ENCODE results near the gene LATS1.
"Not testable (repeated sequence)": the region's sequence is repeated elsewhere in the genome, so short reads cannot be mapped to it uniquely, and the experiment has no call there.

Gene LATS1

DNA sequence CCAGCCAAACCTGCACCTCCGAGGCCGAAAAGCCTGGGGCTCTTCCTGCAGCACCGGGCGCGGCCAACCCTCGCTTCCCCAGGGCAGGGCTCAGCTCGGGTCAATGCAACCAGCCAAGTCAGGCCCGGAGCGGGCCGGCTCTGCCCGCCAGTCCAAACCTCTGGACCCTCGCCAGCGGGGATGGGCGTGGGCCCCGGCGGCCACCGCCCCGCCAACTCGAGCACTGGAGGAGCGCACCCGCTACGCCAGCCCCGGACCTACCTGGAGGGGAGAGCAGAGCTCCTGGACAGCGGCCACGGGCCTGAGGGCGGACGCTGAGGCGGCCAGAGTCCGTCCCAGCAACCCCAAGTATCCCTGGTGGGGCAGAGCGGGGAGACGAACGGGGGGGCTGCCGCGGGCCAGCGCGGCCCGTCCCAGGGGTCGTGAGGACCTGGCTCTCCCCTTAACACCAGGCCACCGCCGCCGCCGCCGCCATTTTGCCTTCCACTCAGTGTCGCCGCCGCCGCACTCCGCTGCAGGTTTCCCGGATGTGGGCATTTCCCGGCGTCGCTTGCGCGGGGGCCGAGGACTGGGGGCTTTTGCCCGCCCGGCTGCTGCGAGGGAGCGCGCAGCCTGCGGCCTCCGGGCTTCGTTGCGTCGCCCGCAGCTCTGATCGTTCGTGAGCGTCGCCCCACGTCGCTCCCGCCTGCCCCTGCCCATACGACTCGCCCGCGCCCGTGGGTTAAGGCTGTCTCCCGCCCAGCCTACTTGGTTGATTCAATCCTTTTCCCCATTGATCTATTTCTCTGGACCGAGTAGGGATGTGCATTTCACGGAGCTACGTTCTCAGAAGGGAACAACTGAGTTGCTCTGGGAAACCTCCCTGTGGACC is at the start of gene LATS1:
Gene LATS1 (minus strand): TSS at position 514 of the 871 bp plus-strand sequence. CDS start 15,975 bp downstream, outside the sequence.
- no peak for FAIRE-seq

DNA sequence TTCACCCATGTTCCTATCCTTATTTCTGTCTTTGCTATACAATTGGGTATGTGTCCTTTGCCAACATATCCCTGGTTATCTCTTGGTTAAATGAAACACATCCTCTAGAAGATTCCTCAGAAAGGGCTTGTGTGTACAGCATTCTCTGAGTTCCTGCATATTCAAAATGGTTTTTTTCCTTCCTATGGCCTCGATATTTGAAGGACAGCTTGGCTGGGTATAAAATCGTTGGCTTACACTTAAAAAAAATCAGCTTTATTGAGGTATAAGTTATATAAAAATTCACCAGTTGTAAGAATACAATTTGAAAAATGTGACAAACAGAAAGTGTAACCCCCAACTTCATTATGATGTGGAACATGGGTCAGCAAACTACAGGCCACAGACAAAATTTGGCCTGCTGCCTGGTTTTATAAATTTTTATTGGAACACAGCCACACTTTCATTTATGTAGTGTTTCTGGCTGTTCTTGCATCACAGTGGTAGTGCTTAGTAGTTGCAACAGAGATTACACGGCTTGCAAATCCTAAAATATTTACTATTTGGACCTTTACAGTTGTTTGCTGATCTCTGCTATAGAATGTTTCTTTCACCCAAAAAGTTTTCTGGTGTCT is 48.4 kb upstream of the LATS1 start:
- FAIRE-seq: no peak

DNA sequence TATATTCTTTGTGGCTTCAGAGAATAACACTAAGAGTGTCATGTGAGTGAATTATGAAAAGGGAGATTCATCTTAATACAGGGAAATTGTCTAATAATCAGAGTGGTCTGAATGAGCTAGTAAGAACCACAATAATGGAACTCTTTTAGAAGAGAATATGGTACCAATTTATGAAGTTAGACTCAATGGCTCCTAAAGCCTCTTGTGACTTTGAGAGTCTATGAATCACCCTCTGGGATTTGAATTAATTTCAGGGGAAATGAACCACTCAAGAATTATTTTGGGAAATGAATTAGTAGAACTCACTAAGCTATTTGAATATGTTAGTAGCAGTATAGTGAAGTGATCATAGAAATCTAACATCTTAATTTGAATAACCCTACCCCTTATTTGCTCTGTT is 46.0 kb upstream of the LATS1 start:
- FAIRE-seq: no peak

DNA sequence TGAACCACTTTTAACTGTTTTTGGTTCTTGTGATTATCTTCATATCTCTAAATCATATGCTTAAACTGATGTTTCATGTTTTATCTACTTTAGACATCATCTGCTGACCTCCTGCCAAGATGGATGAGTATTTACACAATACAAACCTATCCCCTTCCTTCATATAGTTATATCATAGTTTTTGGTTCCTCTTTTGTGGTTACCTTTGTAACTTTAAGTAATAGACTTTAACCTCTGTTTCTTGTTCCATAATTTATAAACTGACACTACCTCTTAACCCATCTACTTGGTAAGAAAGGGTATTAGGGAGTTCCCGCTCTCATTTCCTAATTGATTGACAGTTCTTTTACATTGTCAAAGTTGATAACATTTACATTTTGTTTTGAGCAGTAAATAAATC is 43.5 kb upstream of the LATS1 start:
- FAIRE-seq: no peak

DNA sequence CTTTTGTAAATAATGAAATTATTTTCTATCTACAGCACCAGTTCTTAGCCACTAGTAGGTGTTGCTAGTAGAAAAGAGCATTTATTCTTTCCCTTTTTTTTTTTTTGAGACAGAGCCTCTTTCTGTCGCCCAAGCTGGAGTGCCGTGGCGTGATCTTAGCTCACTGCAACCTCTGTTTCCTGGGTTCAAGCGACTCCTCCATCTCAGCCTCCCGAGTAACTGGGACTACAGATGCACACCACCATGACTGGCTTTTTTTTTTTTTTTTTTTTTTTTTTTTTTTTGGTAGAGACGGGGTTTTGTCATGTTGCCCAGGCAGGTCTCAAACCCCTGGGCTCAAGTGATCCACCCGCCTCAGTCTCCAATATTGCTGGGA is 38.3 kb upstream of the LATS1 start:
- FAIRE-seq: no peak

DNA sequence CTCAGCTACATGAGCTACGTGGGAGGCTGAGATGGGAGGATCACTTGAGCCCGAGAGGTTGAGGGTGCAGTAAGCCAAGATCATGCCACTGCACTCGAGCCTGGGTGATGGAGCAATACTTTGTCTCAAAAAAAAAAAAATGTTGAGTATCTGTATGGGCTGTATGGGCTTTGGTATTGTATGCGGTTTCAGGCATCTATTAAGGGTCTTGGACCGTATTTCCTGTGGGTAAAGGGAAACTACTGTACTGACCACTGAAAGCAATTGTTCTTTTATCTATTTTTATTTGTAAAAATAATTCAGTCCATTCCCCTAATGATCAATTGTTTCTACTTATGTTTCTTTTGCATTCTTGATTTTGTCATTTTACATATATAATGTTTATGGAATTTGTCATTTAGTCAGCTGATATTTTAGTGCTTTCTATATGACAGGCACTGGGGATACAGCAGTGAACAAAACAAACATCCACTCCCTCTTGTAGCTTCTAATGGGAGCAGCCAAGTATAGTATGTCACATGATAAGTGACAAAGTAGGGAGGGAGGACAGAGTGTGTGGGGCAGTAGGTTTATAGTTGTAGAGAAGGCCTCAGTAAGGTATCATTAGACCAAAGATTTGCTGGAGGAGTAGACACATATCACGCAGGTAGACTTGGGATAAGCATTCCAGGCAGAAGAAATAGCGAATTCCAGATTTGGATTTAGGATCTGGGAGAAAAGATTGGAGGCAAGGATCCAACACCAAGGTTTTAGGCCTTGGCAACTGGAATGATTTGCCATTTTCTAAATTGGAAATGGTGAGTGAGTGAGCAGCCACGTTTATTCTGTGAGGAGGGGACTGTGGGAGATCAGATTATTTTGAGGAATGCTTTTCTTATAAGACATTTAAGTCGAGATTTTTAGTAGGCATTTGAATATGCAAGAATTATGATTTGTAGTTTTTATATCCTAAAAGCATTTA is 37.7 kb upstream of the LATS1 start:
- no peak for FAIRE-seq

DNA sequence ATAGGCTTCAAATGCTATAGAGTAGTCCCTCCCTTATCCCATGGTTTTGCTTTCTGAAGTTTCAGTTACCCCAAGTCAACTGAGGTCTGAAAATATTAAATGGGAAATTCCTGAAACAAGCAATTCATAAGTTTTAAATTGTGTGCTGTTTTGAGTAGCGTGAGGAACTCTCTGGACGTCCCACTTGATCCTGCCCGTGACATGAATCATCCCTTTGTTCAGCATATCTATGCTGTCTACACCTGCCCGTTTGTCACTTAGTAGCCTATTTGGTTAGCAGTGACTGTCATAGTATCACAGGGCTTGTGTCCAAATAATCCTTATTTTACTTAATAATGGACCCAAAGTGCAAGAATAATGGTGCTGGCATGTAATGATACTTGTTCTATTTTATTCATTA is 36.6 kb upstream of the LATS1 start:
- no peak for FAIRE-seq

DNA sequence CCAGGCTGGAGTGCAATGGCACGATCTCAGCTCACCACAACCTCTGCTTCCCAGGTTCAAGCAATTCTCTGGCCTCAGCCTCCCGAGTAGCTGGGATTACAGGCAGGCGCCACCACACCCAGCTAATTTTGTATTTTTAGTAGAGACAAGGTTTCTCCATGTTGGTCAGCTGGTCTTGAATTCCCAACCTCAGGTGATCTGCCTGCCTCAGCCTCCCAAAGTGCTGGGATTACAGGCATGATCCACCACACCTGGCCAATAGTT is 35.4 kb upstream of the LATS1 start:
- FAIRE-seq: not testable (repeated sequence)

DNA sequence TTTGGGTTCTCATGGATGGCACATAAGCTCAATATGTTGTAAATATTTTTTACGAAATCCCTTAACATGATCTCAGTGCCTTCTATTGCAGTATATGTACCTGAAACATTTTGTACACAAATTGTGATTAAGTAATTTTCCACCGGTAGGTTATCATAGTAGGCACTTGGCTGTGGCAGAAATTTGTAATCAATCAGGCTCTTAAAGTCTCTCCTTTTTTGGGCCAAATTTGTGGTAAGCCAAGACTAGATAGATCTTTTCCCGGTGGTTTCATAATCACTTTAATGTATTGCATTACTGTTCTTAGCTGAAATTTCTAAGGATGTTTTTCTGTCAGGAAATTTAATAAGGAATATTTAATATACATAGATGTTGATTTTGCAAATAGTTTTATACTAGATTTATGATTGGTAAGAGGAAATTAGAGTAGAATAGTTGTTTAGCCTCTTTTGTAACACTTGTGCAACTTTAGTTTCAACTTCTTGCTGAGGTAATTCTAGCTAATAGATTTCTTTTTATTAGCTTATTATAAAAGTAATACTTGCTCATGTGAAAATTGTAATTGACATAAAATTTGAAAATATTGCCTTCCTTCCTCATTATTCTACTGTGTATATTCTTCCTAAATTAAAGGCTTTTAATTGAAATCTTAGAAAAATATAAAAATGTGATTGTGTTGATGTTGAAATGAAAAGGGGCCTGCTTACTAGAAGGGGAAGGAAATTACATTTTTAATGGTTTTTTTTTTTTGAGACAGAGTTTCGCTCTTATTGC is 34.9 kb upstream of the LATS1 start:
- FAIRE-seq: no peak

DNA sequence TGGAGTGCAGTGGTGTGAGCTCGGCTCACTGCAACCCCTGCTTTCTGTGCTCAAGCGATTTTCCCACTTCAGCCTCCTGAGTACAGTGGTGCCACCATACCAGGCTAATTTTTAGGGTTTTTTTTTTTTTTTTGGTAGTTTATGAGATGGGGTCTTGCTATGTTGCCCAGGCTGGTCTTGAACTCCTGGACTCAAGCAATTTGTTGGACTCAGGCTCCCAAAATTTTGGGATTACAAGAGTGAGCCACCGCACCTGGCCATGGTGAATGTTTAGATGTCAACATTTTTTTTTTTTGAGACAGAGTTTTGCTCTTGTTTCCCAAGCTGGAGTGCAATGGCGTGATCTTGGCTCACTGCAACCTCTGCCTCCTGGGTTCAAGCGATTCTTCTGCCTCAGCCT is 34.0 kb upstream of the LATS1 start:
- not testable (repeated sequence) for FAIRE-seq

DNA sequence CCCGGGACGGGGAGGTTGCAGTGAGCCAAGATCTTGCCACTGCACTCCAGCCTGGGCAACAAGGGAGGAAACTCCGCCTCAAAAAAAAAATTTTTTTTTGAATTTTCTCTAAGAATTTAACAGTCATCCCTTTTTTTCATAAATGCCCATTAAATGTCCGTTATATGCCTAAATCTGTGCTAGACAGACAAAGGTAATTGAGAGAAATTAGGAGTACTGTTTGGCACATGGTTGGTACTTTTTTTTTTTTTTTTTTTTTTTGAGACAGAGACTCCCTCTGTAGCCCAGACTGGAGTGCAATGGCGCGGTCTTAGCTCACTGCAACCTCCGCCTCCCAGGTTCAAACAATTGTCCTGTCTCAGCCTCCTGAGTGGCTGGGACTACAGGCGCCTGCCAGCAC is 33.3 kb upstream of the LATS1 start:
- FAIRE-seq: no peak

DNA sequence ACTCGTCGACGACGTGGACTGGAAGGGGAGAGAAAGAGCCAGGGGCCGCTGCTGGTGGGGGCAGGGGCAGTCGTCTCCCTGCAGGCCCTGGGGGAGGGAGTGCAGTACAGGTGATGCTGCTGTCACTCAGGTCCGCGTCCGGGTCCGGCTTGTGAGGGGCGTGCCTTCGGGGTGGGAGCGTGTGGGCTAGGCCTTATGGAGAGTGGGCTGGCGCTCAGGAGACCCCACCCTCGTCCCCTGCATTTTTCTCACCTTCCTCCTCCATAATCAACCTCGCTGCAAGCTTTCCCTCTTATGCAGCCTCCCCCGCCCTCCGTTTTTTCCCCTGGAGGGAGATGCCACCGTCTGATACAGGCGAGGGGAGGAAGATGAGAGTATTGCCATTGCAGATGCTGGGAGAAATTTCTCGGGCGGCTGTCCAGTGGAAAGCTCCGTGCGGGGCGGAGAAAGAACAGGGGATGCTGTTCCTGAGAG is 32.3 kb upstream of the LATS1 start:
- FAIRE-seq: no peak

DNA sequence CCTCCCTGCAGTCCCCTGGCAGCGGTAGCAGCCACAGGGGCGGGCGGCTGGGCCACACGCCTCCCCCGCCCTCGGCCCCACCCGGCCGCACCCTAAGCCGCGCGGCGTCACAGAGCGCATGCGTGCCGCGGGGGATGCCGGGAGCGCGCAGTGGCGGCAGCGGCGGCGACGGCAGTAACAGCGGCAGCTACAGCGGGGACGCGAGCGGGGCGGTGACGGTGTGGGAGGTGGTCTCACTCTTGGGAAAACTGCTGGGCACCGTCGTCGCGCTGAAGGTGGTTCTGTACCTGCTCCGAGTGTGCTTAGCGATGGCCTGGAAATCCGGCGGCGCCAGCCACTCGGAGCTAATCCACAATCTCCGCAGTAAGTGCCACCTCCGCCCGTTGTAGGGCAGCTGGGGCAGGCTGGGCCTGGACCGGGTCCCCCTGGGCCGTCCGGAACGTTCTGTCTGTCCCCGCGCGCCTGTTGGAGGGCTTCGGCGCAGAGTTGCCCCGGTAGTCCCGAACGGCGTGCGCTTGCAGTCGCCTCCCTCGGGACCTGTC is 31.8 kb upstream of the LATS1 start, which contains the start of gene PCMT1:
Gene PCMT1 (plus strand): TSS at position 148 of the 542 bp plus-strand sequence. CDS start 161 bp downstream, at position 309.
- no peak for FAIRE-seq

DNA sequence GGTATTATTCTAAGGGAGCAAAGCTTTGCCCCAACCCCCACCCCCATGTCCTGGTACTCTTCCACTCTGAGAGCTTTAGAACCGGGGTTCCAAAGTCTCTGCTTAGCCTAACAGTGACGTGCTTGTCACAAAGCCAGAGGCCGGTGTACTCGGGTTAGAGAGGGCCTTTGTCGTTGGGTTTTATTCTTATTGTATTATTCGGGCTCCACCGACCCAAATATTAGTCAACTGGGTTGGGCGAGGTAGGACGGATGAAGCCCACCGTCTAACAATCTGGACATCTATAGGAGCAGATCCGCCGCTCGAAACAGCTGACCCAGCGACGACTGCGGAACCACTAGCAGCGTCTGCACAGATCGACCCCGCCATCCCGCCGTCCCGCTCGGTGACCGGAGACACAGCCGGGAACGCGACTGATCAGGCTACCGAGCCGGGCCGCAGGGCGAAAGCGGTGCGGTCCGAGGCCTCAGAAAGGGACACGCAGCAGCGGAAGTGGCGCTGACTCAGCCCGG is 31.2 kb upstream of the LATS1 start:
- not testable (repeated sequence) for FAIRE-seq

DNA sequence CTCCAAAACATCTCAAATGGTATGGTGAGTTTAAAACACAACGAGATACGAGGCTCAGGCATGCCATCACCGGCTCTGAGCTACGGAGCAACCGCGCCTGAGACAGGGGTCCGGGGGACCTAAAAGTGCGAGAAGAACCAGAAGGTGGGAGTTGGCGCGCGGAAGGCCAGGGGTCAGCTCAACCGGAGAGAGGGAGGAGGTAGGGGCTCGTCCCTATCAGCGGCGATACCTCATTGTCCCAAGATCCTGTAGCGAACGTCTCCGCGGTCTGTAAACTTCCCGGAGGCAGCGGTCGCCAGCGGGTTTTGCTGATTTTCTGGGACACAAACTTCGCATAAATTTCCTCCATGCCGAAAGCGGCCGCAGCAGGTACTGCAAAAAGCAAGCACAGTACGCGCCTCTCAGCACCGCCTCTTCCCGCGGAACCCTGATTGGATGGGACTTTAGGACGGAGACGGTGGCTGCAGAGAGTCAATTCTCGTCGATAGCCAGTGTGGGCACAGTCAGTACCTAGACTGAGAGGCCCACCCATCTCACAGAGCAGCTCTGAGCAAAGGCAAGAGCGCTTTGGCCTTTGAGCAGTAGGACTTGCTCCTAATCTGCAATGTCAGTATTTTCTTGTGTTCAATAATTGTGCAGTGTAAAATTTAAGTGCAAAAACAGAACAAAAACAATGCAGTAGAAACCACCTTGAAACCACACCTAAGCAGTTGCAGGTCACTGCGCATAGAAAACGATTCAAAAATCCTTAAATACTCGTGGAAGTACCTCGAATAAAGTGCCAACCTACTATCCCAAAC is 28.4 kb upstream of the LATS1 start, which contains the start of gene NUP43:
Gene NUP43 (minus strand): TSS at position 383 of the 800 bp plus-strand sequence. CDS start 34 bp downstream, at position 349.
- FAIRE-seq: no peak

DNA sequence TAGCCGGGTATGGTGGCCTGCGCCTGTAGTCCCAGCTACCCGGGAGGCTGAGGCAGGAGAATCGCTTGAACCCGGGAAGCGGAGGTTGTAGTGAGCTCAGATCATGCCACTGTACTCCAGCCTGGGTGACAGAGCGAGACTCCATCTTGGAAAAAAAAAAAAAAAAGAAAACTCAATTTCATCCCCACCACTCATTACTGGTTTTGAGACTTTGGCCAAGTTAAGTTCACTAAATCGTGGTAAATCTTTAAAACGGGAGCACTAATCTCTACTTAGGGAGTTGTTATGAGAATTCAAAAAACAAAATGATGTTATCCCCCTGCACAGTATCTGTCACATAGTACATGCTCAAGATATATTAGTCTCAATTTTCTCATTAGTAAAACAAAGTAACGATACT is 27.4 kb upstream of the LATS1 start:
- FAIRE-seq: not testable (repeated sequence)

DNA sequence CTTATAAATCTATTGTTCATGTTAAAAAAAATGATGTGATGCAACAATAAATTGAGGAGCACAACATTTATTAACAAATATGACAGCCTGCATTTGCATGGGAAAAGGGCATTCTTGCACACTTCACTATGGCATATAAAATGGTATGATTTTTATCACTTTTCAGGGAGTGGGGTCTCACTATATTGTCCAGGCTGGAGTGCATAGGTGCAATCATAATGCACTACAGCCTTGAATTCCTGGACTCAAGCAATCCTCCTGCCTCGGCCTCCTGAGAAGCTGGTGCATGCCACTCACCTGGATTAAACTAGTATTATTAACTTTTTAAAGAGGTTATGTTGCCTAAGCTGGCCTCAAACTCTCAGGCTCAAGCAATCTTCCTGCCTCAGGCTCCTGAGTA is 17.0 kb upstream of the LATS1 start:
- FAIRE-seq: no peak

DNA sequence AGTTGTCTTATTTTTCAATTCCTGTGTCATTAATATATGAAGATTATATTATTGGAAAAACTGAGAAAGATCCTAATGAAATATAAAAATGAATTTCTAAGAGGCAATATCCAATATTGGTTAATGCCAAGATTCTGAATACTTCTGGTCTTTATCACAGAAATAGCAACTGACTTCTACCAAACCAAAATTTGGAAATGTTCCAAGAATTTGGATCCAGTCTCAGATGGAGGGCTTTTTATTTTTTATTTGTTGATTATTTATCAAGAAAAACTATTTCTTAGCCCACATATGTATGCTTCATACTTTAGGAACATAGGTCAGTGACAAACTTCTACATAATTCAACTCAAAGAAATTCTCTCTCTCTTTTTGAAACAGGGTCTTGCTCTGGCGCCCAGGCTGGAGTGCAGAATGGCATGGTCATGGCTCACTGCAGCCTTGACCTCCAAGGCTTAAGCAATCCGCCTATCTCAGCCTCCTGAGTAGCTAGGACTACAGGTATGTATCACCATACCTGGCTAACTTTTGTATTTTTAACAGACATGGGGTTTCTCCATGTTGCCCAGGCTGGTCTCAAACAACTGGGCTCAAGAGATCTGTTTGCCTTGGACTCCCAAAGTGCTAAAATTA is 15.3 kb upstream of the LATS1 start:
- FAIRE-seq: no peak

DNA sequence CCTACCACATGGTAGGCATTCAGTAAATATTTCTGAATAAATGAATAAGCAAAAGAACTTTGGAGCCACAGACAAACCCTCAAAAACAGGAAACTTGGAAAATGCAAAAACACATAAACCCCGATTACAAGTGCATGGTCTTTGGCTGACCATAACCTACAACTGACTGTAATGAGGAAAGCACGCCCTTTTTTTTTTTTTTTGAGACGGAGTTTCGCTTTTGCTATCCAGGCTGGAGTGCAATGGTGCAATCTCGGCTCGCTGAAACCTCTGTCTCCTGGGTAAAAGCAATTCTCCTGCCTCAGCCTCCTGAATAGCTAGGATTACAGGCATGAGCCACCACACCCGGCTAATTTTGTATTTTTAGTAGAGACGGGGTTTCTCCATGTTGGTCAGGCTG is 11.9 kb upstream of the LATS1 start:
- no peak for FAIRE-seq

DNA sequence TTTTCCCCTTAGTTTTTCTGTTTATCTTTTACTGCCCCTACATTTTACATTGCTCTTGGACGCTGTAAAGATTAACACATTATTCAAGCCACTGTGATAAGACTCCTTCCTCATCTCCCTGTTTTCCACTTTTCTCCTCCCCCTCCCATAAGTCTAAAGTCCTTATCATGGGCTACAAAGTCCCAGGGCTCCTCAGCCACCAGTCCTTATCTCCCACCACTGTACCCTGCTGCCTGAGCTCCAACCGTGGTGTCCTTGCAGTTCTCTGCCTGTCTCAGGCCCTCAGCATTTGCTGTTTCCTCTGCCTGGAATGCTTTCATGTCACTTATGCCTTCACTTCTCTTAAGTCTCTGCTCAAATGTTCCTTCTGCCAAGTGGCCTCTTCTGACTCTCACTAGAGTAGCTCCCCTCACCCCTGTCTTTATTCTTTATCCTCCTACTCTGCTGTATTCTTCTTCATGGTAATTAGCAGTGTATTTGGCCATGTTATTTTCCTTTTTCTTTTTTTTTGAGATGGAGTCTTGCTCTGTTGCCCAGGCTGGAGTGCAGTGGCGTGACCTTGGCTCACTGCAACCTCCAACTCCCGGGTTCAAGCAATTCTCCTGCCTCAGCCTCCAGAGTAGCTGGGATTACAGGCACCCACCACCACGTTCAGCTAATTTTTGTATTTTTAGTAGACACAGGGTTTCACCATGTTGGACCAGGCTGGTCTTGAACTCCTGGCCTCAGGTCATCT is 10.8 kb upstream of the LATS1 start:
- FAIRE-seq: no peak
